HepG2 (cell line): ENCODE data around the gene ADRA1B. TPM values are rescaled to one million over a fixed set of nuclear protein-coding genes. Genes with fewer than 3 reads are reported as not detected.

Experiments
- ATAC-seq: fragments of 200-7000 bp; cut with Tn5 transposase; 3 replicates; pipeline ENCODE4 v1.9.1; 2020; ENCODE audit warnings: mild to moderate bottlenecking, moderate library complexity
- BruUV-seq: library from RNA; stranded (reverse); fragments of 400-500 nt; replicated peaks from 2 replicates; lab custom pipeline; 2021; lab: Mats Ljungman, UMichigan
- CTCF ChIA-PET: fragments of 300-600 bp; formaldehyde crosslinking; extraction: SDS; loops from one replicate; lab custom pipeline; 2021; ENCODE audit warnings: low total read pairs, inconsistent platforms, low intra/inter-chr PET ratio; lab: Yijun Ruan, JAX
- POLR2A ChIA-PET: fragments of 350-600 bp; sonication (Branson Sonifier 250); formaldehyde crosslinking; loops from one replicate; lab custom pipeline; 2020; ENCODE audit warnings: antibody characterized with exemption, inconsistent platforms; lab: Yijun Ruan, JAX
- DNase-seq: peaks from one replicate; pipeline ENCODE4 v3.0.0-alpha.2; 2015; ENCODE audit warnings: low spot score
- FAIRE-seq: peaks from 3 replicates; lab custom pipeline; 2011; peaks lifted over from hg19 to GRCh38; lab: Jason Lieb, UNC
- H2AFZ ChIP-seq: one replicate; pipeline ENCODE4 v1.6.1; 2011; ENCODE audit warnings: low read length, inconsistent platforms
- H3K27ac ChIP-seq: fragments of 300-600 bp; 3 replicates; pipeline ENCODE4 v1.8.0; 2011; ENCODE audit warnings: mixed run types, mild to moderate bottlenecking, mixed read lengths, low read length, inconsistent platforms; ENCODE audit not compliant: insufficient read depth; ENCODE audit errors: extremely low read length
- H3K27me3 ChIP-seq, 2 experiments: fragments of 200-600 bp in 1 of 2; 2 replicates in 1 of 2; 3 replicates in 1 of 2; pipeline versions ENCODE4 v1.6.0 to v1.8.0; 2011; ENCODE audit warnings: low read length in 2 of 2, mild to moderate bottlenecking in 2 of 2, moderate library complexity in 2 of 2, inconsistent platforms in 1 of 2; ENCODE audit not compliant: insufficient read depth in 2 of 2, control insufficient read depth in 1 of 2
- H3K36me3 ChIP-seq, 2 experiments: fragments of 200-600 bp in 1 of 2; replicated peaks in 1 of 2; 2 replicates in 1 of 2; 3 replicates in 1 of 2; pipeline versions ENCODE4 v1.5.1 to v1.8.0; 2011; ENCODE audit warnings: low read length in 2 of 2, inconsistent platforms in 1 of 2; ENCODE audit not compliant: insufficient read depth in 2 of 2, control insufficient read depth in 1 of 2
- H3K4me1 ChIP-seq: 2 replicates; pipeline ENCODE4 v1.5.1; 2012; ENCODE audit warnings: low read length, inconsistent platforms; ENCODE audit not compliant: insufficient read depth
- H3K4me2 ChIP-seq: 2 replicates; pipeline ENCODE4 v1.6.0; 2011; ENCODE audit warnings: low read depth, low read length, inconsistent platforms
- H3K4me3 ChIP-seq, 3 experiments: fragments of 200-600 bp in 1 of 3; sonication (generic), shearing (Covaris generic) in 1 of 3; replicated peaks in 1 of 3; 2 replicates each; pipeline ENCODE4 v1.5.1; 2011 to 2016; ENCODE audit warnings: low read length in 3 of 3, inconsistent platforms in 2 of 3, low read depth in 2 of 3, mild to moderate bottlenecking in 2 of 3, control low read depth in 1 of 3, mixed read lengths in 1 of 3; ENCODE audit not compliant: insufficient read depth in 1 of 3
- H3K79me2 ChIP-seq: one replicate; pipeline ENCODE4 v1.6.1; 2011; ENCODE audit warnings: low read length, inconsistent platforms; ENCODE audit not compliant: insufficient read depth
- H3K9ac ChIP-seq: 2 replicates; pipeline ENCODE4 v1.6.0; 2011; ENCODE audit warnings: mild to moderate bottlenecking, low read depth, low read length, inconsistent platforms; ENCODE audit not compliant: insufficient read depth
- H3K9me3 ChIP-seq: 2 replicates; pipeline ENCODE4 v1.5.1; 2012; ENCODE audit warnings: mild to moderate bottlenecking, low read length
- H4K20me1 ChIP-seq: 2 replicates; pipeline ENCODE4 v1.6.0; 2011; ENCODE audit warnings: inconsistent platforms, mild to moderate bottlenecking, low read length, moderate library complexity; ENCODE audit not compliant: insufficient read depth
- AKAP8 ChIP-seq: sonication (generic); formaldehyde crosslinking; IDR thresholded peaks from 2 replicates; pipeline ENCODE4 v1.5.1; 2020; ENCODE audit warnings: mild to moderate bottlenecking, missing genetic modification reagents
- DNMT1 ChIP-seq: sonication (generic); formaldehyde crosslinking; IDR thresholded peaks from 2 replicates; pipeline ENCODE4 v1.5.1; 2020; ENCODE audit warnings: mild to moderate bottlenecking, missing genetic modification reagents
- ELF4 ChIP-seq: sonication (generic); formaldehyde crosslinking; IDR thresholded peaks from 2 replicates; pipeline ENCODE4 v1.5.0; 2020; ENCODE audit warnings: missing genetic modification reagents, mild to moderate bottlenecking, moderate library complexity, borderline replicate concordance
- KAT2B ChIP-seq: fragments of 150-350 bp; IDR thresholded peaks from 2 replicates; pipeline ENCODE4 v1.6.1; 2014; ENCODE audit warnings: low read depth, low read length, borderline replicate concordance
- RARG ChIP-seq: sonication (generic); formaldehyde crosslinking; IDR thresholded peaks from 2 replicates; pipeline ENCODE4 v1.4.0; 2020; ENCODE audit warnings: low read depth, mild to moderate bottlenecking, missing genetic modification reagents
- RBM39 ChIP-seq: fragments of 200-400 bp; formaldehyde crosslinking; IDR thresholded peaks from one replicate; pipeline ENCODE4 v1.6.1; 2018; ENCODE audit warnings: antibody characterized with exemption, mild to moderate bottlenecking, low read depth, low read length; ENCODE audit not compliant: poor library complexity, severe bottlenecking
- RCOR2 ChIP-seq: IDR thresholded peaks from 2 replicates; pipeline ENCODE4 v1.6.1; 2016; ENCODE audit warnings: missing biosample characterization, missing genetic modification reagents
- TBX2 ChIP-seq: sonication (generic); formaldehyde crosslinking; IDR thresholded peaks from 2 replicates; pipeline ENCODE4 v1.5.0; 2020; ENCODE audit warnings: missing genetic modification reagents, mild to moderate bottlenecking, borderline replicate concordance
- TOE1 ChIP-seq: sonication (generic); formaldehyde crosslinking; IDR thresholded peaks from 2 replicates; pipeline ENCODE4 v1.4.0; 2020; ENCODE audit warnings: mild to moderate bottlenecking, missing genetic modification reagents
- ZNF572 ChIP-seq: sonication (generic); formaldehyde crosslinking; IDR thresholded peaks from 2 replicates; pipeline ENCODE4 v1.5.1; 2020; ENCODE audit warnings: mild to moderate bottlenecking, missing genetic modification reagents
- ZNF737 ChIP-seq: sonication (generic); formaldehyde crosslinking; IDR thresholded peaks from 2 replicates; pipeline ENCODE4 v1.5.0; 2020; ENCODE audit warnings: missing genetic modification reagents, mild to moderate bottlenecking, borderline replicate concordance
- ZNF83 ChIP-seq: sonication (generic); formaldehyde crosslinking; IDR thresholded peaks from 2 replicates; pipeline ENCODE4 v1.4.0; 2020; ENCODE audit warnings: missing genetic modification reagents, mild to moderate bottlenecking, borderline replicate concordance
- ZSCAN20 ChIP-seq: sonication (generic); formaldehyde crosslinking; IDR thresholded peaks from 2 replicates; pipeline ENCODE4 v1.4.0; 2020; ENCODE audit warnings: missing genetic modification reagents, mild to moderate bottlenecking, borderline replicate concordance
- WGBS: methylation state at CpG from one replicate; pipeline ENCODE4 v1.1.6; 2017; ENCODE audit warnings: low lambda C conversion rate; 5-methylcytosine and 5-hydroxymethylcytosine counted together
- in situ Hi-C: cut with HindIII; loops from 2 replicates; pipeline ENCODE4 v1.10.0; 2017; ENCODE audit warnings: low pct_unique_long_range_greater_than_20kb; ENCODE audit not compliant: extremely low pct_ligation_motif_present
- intact Hi-C: fragments of 100-400 bp; cut with micrococcal nuclease; formaldehyde crosslinking; loops from one replicate; pipeline ENCODE4 v1.10.0; 2022; ENCODE audit not compliant: unreplicated experiment
- polyA plus RNA-seq, 8 experiments: library from polyadenylated mRNA; depleted of rRNA in 3 of 8; stranded (reverse) in 7 of 8; unstranded in 1 of 8; fragments of >200 nt; fragmentation: Illumina TruSeq in 4 of 8; extraction: Trizol in 4 of 8; gene quantifications; 2 replicates each; pipeline versions ENCODE4 v1.2.1 to v1.2.3, GENCODE V29; 2011 to 2016; ENCODE audit warnings: low read depth in 4 of 8, missing spikeins in 1 of 8, mixed read lengths in 1 of 8; ENCODE audit not compliant: insufficient read depth in 1 of 8
- total RNA-seq, 5 experiments: library from RNA; depleted of rRNA; stranded (reverse); fragments of >200 nt; fragmentation: Illumina TruSeq; extraction: Trizol; gene quantifications; 2 replicates each; pipeline ENCODE4 v1.2.3, GENCODE V29; 2016; ENCODE audit warnings: low read depth in 1 of 5
- TF ChIP-seq, protein P1 (sequence below): sonication (generic); formaldehyde crosslinking; IDR thresholded peaks from 2 replicates; pipeline ENCODE4 v1.5.0; 2020; ENCODE audit warnings: mild to moderate bottlenecking, missing genetic modification reagents, borderline replicate concordance
- TF ChIP-seq, protein P2 (sequence below): sonication (generic); formaldehyde crosslinking; IDR thresholded peaks from 2 replicates; pipeline ENCODE4 v1.5.0; 2020; ENCODE audit warnings: mild to moderate bottlenecking, missing genetic modification reagents
- TF ChIP-seq, protein P3 (sequence below): sonication (generic); formaldehyde crosslinking; IDR thresholded peaks from 2 replicates; pipeline ENCODE4 v1.4.0; 2020; ENCODE audit warnings: missing genetic modification reagents

The ADRA1B gene
- total and polyA plus RNA-seq, 2 of the 13 experiments (the other 11 are each of a cell fraction or from before 2014, with no cell fraction given), result not detected

DNA sequence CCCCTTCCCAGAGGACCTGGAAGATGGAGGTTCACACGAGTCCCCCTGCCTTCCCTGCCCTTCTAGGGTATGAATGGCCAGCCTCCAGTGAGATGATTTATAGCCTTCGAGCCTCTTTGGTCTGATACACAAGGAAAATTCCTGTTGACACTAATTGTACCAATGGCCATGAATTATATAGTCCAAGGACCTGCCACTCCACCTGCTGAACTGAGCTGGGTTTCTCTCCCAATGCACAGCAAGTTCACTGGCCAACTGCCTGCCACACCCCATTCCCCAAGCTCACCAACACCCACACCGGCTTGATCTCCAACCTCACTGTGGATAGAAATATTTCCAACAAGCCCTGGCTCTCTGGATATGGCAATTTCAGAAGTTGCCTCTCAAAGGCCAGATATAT, 9.3 kb upstream of the ADRA1B start (continued):
- TF ChIP-seq ZSCAN20 (CRISPR knock-in tag), result no peak
- no peak for TF ChIP-seq ZNF83 (CRISPR knock-in tag)
- TF ChIP-seq ZNF572 (CRISPR knock-in tag), result no peak
- TF ChIP-seq AKAP8, result no peak
- no peak for TF ChIP-seq KAT2B

DNA sequence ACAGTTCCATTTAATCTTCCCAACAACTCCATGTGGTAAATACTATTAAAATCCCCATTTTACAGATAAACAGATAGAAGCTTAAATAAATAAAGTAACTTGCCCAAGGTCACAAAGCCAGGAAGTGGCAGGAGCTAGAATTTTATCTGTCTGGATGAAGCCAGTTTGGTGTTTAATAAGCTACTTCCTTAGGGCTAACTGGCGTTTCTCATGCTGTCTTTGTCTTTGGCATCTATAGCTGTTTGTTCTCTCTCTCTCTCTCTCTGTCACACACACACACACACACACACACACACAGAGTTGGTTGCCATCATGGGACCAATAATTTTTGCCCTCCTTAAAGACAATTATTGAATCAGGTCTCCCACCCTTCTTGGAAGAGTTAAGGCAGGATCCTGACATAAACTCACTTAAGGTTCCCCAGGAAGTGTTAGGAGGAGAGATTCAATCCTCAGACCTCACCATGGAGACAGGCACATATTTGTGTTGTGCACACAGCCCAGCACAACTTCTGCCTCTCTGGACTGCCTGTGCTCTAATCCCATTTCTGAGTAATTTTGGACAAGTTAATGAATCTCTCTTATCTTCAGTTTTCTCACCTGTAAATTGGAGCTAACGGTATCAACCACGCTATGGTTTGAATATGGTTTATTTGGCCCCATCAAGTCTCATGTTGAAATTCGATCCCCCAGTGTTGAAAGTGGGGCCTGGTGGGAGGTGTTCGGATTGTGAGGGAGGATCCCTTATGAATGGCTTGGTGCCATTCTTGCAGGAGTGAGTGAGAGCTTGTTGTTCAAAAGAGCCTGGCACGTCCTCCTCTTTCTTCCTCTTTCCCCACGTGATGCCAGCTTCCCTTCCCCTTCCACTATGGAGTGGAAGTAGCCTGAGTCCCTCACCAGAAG, 8.3 kb upstream of the ADRA1B start:
- H3K27me3 ChIP-seq, result peaks cover 0 to 5% of the 10 kb centered on the region in 2 experiments; a peak in 2 of 5 replicates
- TF ChIP-seq DNMT1 (CRISPR knock-in tag) (no peak), TBX2 (CRISPR knock-in tag) (no peak), RARG (CRISPR knock-in tag) (no peak), ZNF737 (CRISPR knock-in tag) (no peak), RCOR2 (no peak), RBM39 (no peak), TOE1 (no peak), ELF4 (no peak)
- TF ChIP-seq, protein P1, sequence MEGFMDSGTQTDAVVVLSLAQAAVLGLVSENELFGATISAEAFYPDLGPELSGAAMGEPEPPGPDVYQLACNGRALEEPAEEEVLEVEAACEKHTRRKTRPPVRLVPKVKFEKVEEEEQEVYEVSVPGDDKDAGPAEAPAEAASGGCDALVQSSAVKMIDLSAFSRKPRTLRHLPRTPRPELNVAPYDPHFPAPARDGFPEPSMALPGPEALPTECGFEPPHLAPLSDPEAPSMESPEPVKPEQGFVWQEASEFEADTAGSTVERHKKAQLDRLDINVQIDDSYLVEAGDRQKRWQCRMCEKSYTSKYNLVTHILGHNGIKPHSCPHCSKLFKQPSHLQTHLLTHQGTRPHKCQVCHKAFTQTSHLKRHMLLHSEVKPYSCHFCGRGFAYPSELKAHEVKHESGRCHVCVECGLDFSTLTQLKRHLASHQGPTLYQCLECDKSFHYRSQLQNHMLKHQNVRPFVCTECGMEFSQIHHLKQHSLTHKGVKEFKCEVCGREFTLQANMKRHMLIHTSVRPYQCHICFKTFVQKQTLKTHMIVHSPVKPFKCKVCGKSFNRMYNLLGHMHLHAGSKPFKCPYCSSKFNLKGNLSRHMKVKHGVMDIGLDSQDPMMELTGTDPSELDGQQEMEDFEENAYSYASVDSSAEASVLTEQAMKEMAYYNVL (CRISPR knock-in tag), result no peak
- TF ChIP-seq, protein P2, sequence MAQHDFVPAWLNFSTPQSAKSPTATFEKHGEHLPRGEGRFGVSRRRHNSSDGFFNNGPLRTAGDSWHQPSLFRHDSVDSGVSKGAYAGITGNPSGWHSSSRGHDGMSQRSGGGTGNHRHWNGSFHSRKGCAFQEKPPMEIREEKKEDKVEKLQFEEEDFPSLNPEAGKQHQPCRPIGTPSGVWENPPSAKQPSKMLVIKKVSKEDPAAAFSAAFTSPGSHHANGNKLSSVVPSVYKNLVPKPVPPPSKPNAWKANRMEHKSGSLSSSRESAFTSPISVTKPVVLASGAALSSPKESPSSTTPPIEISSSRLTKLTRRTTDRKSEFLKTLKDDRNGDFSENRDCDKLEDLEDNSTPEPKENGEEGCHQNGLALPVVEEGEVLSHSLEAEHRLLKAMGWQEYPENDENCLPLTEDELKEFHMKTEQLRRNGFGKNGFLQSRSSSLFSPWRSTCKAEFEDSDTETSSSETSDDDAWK (CRISPR knock-in tag), result no peak
- TF ChIP-seq, protein P3, sequence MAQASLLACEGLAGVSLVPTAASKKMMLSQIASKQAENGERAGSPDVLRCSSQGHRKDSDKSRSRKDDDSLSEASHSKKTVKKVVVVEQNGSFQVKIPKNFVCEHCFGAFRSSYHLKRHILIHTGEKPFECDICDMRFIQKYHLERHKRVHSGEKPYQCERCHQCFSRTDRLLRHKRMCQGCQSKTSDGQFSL (CRISPR knock-in tag), result no peak
- ATAC-seq, result no peak
- no peaks in the 10 kb centered on the region for H3K36me3 ChIP-seq
- no peak overlapping the region for H3K27ac ChIP-seq
- CTCF ChIA-PET, result no interaction called here
- intact Hi-C loops, result no loop called here
- no peak for DNase-seq
- WGBS, result 21% methylated on average over 7 of the region's 7 CpGs
- no peak overlapping the region for H3K9ac ChIP-seq
- in situ Hi-C loops, result no loop called here
- H4K20me1 ChIP-seq, result no peaks in the 10 kb centered on the region
- no peaks in the 10 kb centered on the region for H3K79me2 ChIP-seq
- H3K4me1 ChIP-seq, result no peaks in the 10 kb centered on the region
- no peaks in the 10 kb centered on the region for H3K9me3 ChIP-seq
- FAIRE-seq, result no peak
- no peak overlapping the region for H2AFZ ChIP-seq
- POLR2A ChIA-PET, result no interaction called here
- no peak overlapping the region for H3K4me3 ChIP-seq
- no TSS peak for BruUV-seq
- H3K4me2 ChIP-seq, result no peak overlapping the region
